ENCODE data around the gene KLHL7. TPM values are rescaled to one million over a fixed set of nuclear protein-coding genes. Genes with fewer than 3 reads are reported as not detected.

Gene KLHL7
- polyA plus RNA-seq (2013, experiment 1 of 2) = 70.2 TPM
- polyA plus RNA-seq (2013, experiment 2 of 2) = 77.7 TPM

- Histone ChIP-seq H3K27ac (ENCODE audit: low read depth, low read length) (peak within 1 kb of the TSS; percentile 91), H3K56ac (ENCODE audit: low read length) (peak within 1 kb of the TSS; percentile 93), H3K4me2 (ENCODE audit: low read length) (peak within 1 kb of the TSS; percentile 87), H3K36me3 (ENCODE audit: control insufficient read depth, insufficient read depth, low read length) (no peaks in the 10 kb centered on the region), H3K9ac (ENCODE audit: low read length) (peak within 1 kb of the TSS; percentile 94), H3K4ac (ENCODE audit: low read depth, low read length) (peak within 1 kb of the TSS; percentile 8), H2BK15ac (replicated peaks; ENCODE audit: low read depth) (no peak within 1 kb of the TSS), H3K4me1 (ENCODE audit: control insufficient read depth, low read depth, low read length) (no peaks in the 10 kb centered on the region), H2BK120ac (ENCODE audit: low read depth, low read length) (no peak within 1 kb of the TSS), H3K79me1 (ENCODE audit: low read length) (peaks cover 3% of the 10 kb centered on the region), H3K79me2 (ENCODE audit: control insufficient read depth, insufficient read depth, low read length) (peaks cover 41% of the 10 kb centered on the region), H4K8ac (ENCODE audit: low read depth, low read length) (no peak within 1 kb of the TSS), H3K27me3 (ENCODE audit: insufficient read depth, low read length, poor library complexity) (no peaks in the 10 kb centered on the region), H3K23ac (ENCODE audit: low read length) (peak within 1 kb of the TSS; percentile 48), H2BK5ac (ENCODE audit: low read length) (no peak within 1 kb of the TSS), H4K5ac (ENCODE audit: low read length) (no peak within 1 kb of the TSS), H2AK5ac (ENCODE audit: low read length) (no peak within 1 kb of the TSS), H3K18ac (ENCODE audit: low read length) (peak within 1 kb of the TSS; percentile 40), H3K4me3 (ENCODE audit: low read length) (peak within 1 kb of the TSS; percentile 80)
- DNase-seq = peak; percentile 98
- WGBS (ENCODE audit: extremely low coverage, insufficient coverage, low lambda C conversion rate) = no CpG with 5 or more reads among the region's 40 CpGs
These were observed at the start of gene KLHL7 for GRCh38 chr7:23105644-23106056. KLHL7 (plus strand) TSS chr7:23105785; CDS start chr7:23106027, 242 bp downstream.

- Histone ChIP-seq H3K18ac (ENCODE audit: low read length) (no peak overlapping the region), H4K8ac (ENCODE audit: low read depth, low read length) (no peak overlapping the region), H2BK15ac (replicated peaks; ENCODE audit: low read depth) (no peak overlapping the region), H2BK120ac (ENCODE audit: low read depth, low read length) (no peak overlapping the region), H3K79me2 (ENCODE audit: control insufficient read depth, insufficient read depth, low read length) (no peaks in the 10 kb centered on the region), H3K27ac (ENCODE audit: low read depth, low read length) (no peak overlapping the region), H3K9ac (ENCODE audit: low read length) (no peak overlapping the region), H3K27me3 (ENCODE audit: insufficient read depth, low read length, poor library complexity) (no peaks in the 10 kb centered on the region), H3K36me3 (ENCODE audit: control insufficient read depth, insufficient read depth, low read length) (no peaks in the 10 kb centered on the region), H4K5ac (ENCODE audit: low read length) (no peak overlapping the region), H3K4me2 (ENCODE audit: low read length) (no peak overlapping the region), H3K4me1 (ENCODE audit: control insufficient read depth, low read depth, low read length) (no peaks in the 10 kb centered on the region), H3K4ac (ENCODE audit: low read depth, low read length) (no peak overlapping the region), H3K4me3 (ENCODE audit: low read length) (no peak overlapping the region), H2AK5ac (ENCODE audit: low read length) (no peak overlapping the region), H2BK5ac (ENCODE audit: low read length) (no peak overlapping the region), H3K79me1 (ENCODE audit: low read length) (no peaks in the 10 kb centered on the region), H3K23ac (ENCODE audit: low read length) (no peak overlapping the region), H3K56ac (ENCODE audit: low read length) (no peak overlapping the region)
- no CpG with 5 or more reads among the region's 6 CpGs for WGBS (ENCODE audit: extremely low coverage, insufficient coverage, low lambda C conversion rate)
- no peak for DNase-seq
These were observed 47.0 kb upstream of the KLHL7 start for GRCh38 chr7:23058408-23059096.

GRCh38 chr7:23061327-23061726 lies 44.3 kb upstream of the KLHL7 start:
- Histone ChIP-seq H3K4me1 (ENCODE audit: control insufficient read depth, low read depth, low read length) (no peaks in the 10 kb centered on the region), H3K56ac (ENCODE audit: low read length) (no peak overlapping the region), H2BK15ac (replicated peaks; ENCODE audit: low read depth) (no peak overlapping the region), H3K27me3 (ENCODE audit: insufficient read depth, low read length, poor library complexity) (no peaks in the 10 kb centered on the region), H3K4me2 (ENCODE audit: low read length) (no peak overlapping the region), H3K36me3 (ENCODE audit: control insufficient read depth, insufficient read depth, low read length) (no peaks in the 10 kb centered on the region), H3K23ac (ENCODE audit: low read length) (no peak overlapping the region), H2BK5ac (ENCODE audit: low read length) (no peak overlapping the region), H4K5ac (ENCODE audit: low read length) (no peak overlapping the region), H3K4ac (ENCODE audit: low read depth, low read length) (no peak overlapping the region), H2BK120ac (ENCODE audit: low read depth, low read length) (no peak overlapping the region), H4K8ac (ENCODE audit: low read depth, low read length) (no peak overlapping the region), H3K79me2 (ENCODE audit: control insufficient read depth, insufficient read depth, low read length) (no peaks in the 10 kb centered on the region), H3K27ac (ENCODE audit: low read depth, low read length) (no peak overlapping the region), H2AK5ac (ENCODE audit: low read length) (no peak overlapping the region), H3K18ac (ENCODE audit: low read length) (no peak overlapping the region), H3K79me1 (ENCODE audit: low read length) (no peaks in the 10 kb centered on the region), H3K4me3 (ENCODE audit: low read length) (no peak overlapping the region), H3K9ac (ENCODE audit: low read length) (no peak overlapping the region)
- no peak for DNase-seq
- no CpG with 5 or more reads among the region's 6 CpGs for WGBS (ENCODE audit: extremely low coverage, insufficient coverage, low lambda C conversion rate)

- Histone ChIP-seq H3K4me1 (ENCODE audit: control insufficient read depth, low read depth, low read length) (no peaks in the 10 kb centered on the region), H2BK15ac (replicated peaks; ENCODE audit: low read depth) (no peak overlapping the region), H3K18ac (ENCODE audit: low read length) (no peak overlapping the region), H3K27ac (ENCODE audit: low read depth, low read length) (no peak overlapping the region), H2BK120ac (ENCODE audit: low read depth, low read length) (no peak overlapping the region), H3K56ac (ENCODE audit: low read length) (no peak overlapping the region), H3K27me3 (ENCODE audit: insufficient read depth, low read length, poor library complexity) (no peaks in the 10 kb centered on the region), H3K4me3 (ENCODE audit: low read length) (no peak overlapping the region), H4K5ac (ENCODE audit: low read length) (no peak overlapping the region), H3K36me3 (ENCODE audit: control insufficient read depth, insufficient read depth, low read length) (no peaks in the 10 kb centered on the region), H3K23ac (ENCODE audit: low read length) (no peak overlapping the region), H3K9ac (ENCODE audit: low read length) (no peak overlapping the region), H2BK5ac (ENCODE audit: low read length) (no peak overlapping the region), H3K79me2 (ENCODE audit: control insufficient read depth, insufficient read depth, low read length) (no peaks in the 10 kb centered on the region), H2AK5ac (ENCODE audit: low read length) (no peak overlapping the region), H3K4ac (ENCODE audit: low read depth, low read length) (no peak overlapping the region), H3K79me1 (ENCODE audit: low read length) (no peaks in the 10 kb centered on the region), H4K8ac (ENCODE audit: low read depth, low read length) (no peak overlapping the region), H3K4me2 (ENCODE audit: low read length) (no peak overlapping the region)
- no peak for DNase-seq
- WGBS (ENCODE audit: extremely low coverage, insufficient coverage, low lambda C conversion rate) = no CpG with 5 or more reads among the region's 7 CpGs
These were observed 43.1 kb upstream of the KLHL7 start for GRCh38 chr7:23062452-23062851.

GRCh38 chr7:23065974-23066373 lies 39.6 kb upstream of the KLHL7 start:
- Histone ChIP-seq H3K23ac (ENCODE audit: low read length) (no peak overlapping the region), H3K4me2 (ENCODE audit: low read length) (no peak overlapping the region), H4K5ac (ENCODE audit: low read length) (no peak overlapping the region), H3K9ac (ENCODE audit: low read length) (no peak overlapping the region), H3K79me2 (ENCODE audit: control insufficient read depth, insufficient read depth, low read length) (no peaks in the 10 kb centered on the region), H3K4me3 (ENCODE audit: low read length) (no peak overlapping the region), H3K36me3 (ENCODE audit: control insufficient read depth, insufficient read depth, low read length) (no peaks in the 10 kb centered on the region), H2BK5ac (ENCODE audit: low read length) (no peak overlapping the region), H3K27me3 (ENCODE audit: insufficient read depth, low read length, poor library complexity) (no peaks in the 10 kb centered on the region), H3K27ac (ENCODE audit: low read depth, low read length) (no peak overlapping the region), H3K79me1 (ENCODE audit: low read length) (no peaks in the 10 kb centered on the region), H4K8ac (ENCODE audit: low read depth, low read length) (no peak overlapping the region), H3K4ac (ENCODE audit: low read depth, low read length) (no peak overlapping the region), H3K18ac (ENCODE audit: low read length) (no peak overlapping the region), H3K4me1 (ENCODE audit: control insufficient read depth, low read depth, low read length) (no peaks in the 10 kb centered on the region), H2AK5ac (ENCODE audit: low read length) (no peak overlapping the region), H2BK15ac (replicated peaks; ENCODE audit: low read depth) (no peak overlapping the region), H2BK120ac (ENCODE audit: low read depth, low read length) (no peak overlapping the region), H3K56ac (ENCODE audit: low read length) (no peak overlapping the region)
- DNase-seq = no peak
- WGBS (ENCODE audit: extremely low coverage, insufficient coverage, low lambda C conversion rate) = no CpG with 5 or more reads among the region's 1 CpG

GRCh38 chr7:23067271-23067670 lies 38.3 kb upstream of the KLHL7 start:
- DNase-seq = no peak
- Histone ChIP-seq H3K27me3 (ENCODE audit: insufficient read depth, low read length, poor library complexity) (no peaks in the 10 kb centered on the region), H3K27ac (ENCODE audit: low read depth, low read length) (no peak overlapping the region), H3K9ac (ENCODE audit: low read length) (no peak overlapping the region), H3K79me2 (ENCODE audit: control insufficient read depth, insufficient read depth, low read length) (no peaks in the 10 kb centered on the region), H4K8ac (ENCODE audit: low read depth, low read length) (no peak overlapping the region), H2BK5ac (ENCODE audit: low read length) (no peak overlapping the region), H2BK120ac (ENCODE audit: low read depth, low read length) (no peak overlapping the region), H3K36me3 (ENCODE audit: control insufficient read depth, insufficient read depth, low read length) (no peaks in the 10 kb centered on the region), H3K23ac (ENCODE audit: low read length) (no peak overlapping the region), H2AK5ac (ENCODE audit: low read length) (no peak overlapping the region), H3K4ac (ENCODE audit: low read depth, low read length) (no peak overlapping the region), H3K18ac (ENCODE audit: low read length) (no peak overlapping the region), H3K4me3 (ENCODE audit: low read length) (no peak overlapping the region), H2BK15ac (replicated peaks; ENCODE audit: low read depth) (no peak overlapping the region), H4K5ac (ENCODE audit: low read length) (no peak overlapping the region), H3K79me1 (ENCODE audit: low read length) (no peaks in the 10 kb centered on the region), H3K56ac (ENCODE audit: low read length) (no peak overlapping the region), H3K4me2 (ENCODE audit: low read length) (no peak overlapping the region), H3K4me1 (ENCODE audit: control insufficient read depth, low read depth, low read length) (no peaks in the 10 kb centered on the region)
- WGBS (ENCODE audit: extremely low coverage, insufficient coverage, low lambda C conversion rate) = no CpG with 5 or more reads among the region's 1 CpG

Data from mesendoderm (in vitro differentiated cells).